HEK293T (cell line): ENCODE results near the gene SLC35F6.

ENCODE experiments used
- ARNT ChIP-seq: fragments of 450-650 bp; IDR thresholded peaks from 2 replicates; pipeline ENCODE4 v1.6.1; 2017; ENCODE audit warnings: mild to moderate bottlenecking
- BHLHE40 ChIP-seq: fragments of 450-650 bp; IDR thresholded peaks from 2 replicates; pipeline ENCODE4 v1.6.1; 2016; ENCODE audit warnings: mild to moderate bottlenecking, moderate library complexity, borderline replicate concordance
- ELF4 ChIP-seq: fragments of 450-650 bp; IDR thresholded peaks from 2 replicates; pipeline ENCODE4 v1.6.1; 2017; ENCODE audit warnings: antibody characterized with exemption
- FOXA1 ChIP-seq: fragments of 450-650 bp; IDR thresholded peaks from 2 replicates; pipeline ENCODE4 v1.6.1; 2016; ENCODE audit warnings: mild to moderate bottlenecking
- FOXK2 ChIP-seq: fragments of 450-650 bp; IDR thresholded peaks from 2 replicates; pipeline ENCODE4 v1.6.1; 2016; ENCODE audit warnings: mild to moderate bottlenecking
- FOXM1 ChIP-seq: fragments of 450-650 bp; IDR thresholded peaks from 2 replicates; pipeline ENCODE4 v1.6.1; 2017; ENCODE audit warnings: mild to moderate bottlenecking, borderline replicate concordance
- L3MBTL2 ChIP-seq: fragments of 450-650 bp; conservative IDR thresholded peaks from 2 replicates; pipeline ENCODE4 v1.6.1; 2016; ENCODE audit warnings: mild to moderate bottlenecking
- LEF1 ChIP-seq: fragments of 450-650 bp; IDR thresholded peaks from 2 replicates; pipeline ENCODE4 v1.6.1; 2017; ENCODE audit warnings: mild to moderate bottlenecking, borderline replicate concordance
- NFRKB ChIP-seq: fragments of 450-650 bp; IDR thresholded peaks from 2 replicates; pipeline ENCODE4 v1.6.1; 2016; ENCODE audit warnings: mild to moderate bottlenecking, moderate library complexity
- SP1 ChIP-seq: fragments of 450-650 bp; IDR thresholded peaks from 2 replicates; pipeline ENCODE4 v1.6.1; 2017
- SUZ12 ChIP-seq: fragments of 450-650 bp; IDR thresholded peaks from 2 replicates; pipeline ENCODE4 v1.6.1; 2016; ENCODE audit warnings: mild to moderate bottlenecking
- TARDBP ChIP-seq: fragments of 450-650 bp; IDR thresholded peaks from 2 replicates; pipeline ENCODE4 v1.6.1; 2016
- ZNF384 ChIP-seq: fragments of 450-650 bp; IDR thresholded peaks from 2 replicates; pipeline ENCODE4 v1.6.1; 2016

GRCh38 chr2:26778507-26778906, 14.4 kb downstream of the SLC35F6 start:
- TF ChIP-seq SUZ12 (no peak), ELF4 (no peak), FOXM1 (no peak), SP1 (no peak), L3MBTL2 (no peak), FOXK2 (no peak), TARDBP (no peak), FOXA1 (no peak), BHLHE40 (no peak), LEF1 (no peak), ZNF384 (no peak), ARNT (no peak), NFRKB (no peak)
